Islet precursor cell (in vitro differentiated cells): Measurements from ENCODE around the gene RAI1.

Source experiments
- DNase-seq: peaks from one replicate; pipeline ENCODE4 v3.0.0-alpha.2; 2018

The RAI1 gene

DNA sequence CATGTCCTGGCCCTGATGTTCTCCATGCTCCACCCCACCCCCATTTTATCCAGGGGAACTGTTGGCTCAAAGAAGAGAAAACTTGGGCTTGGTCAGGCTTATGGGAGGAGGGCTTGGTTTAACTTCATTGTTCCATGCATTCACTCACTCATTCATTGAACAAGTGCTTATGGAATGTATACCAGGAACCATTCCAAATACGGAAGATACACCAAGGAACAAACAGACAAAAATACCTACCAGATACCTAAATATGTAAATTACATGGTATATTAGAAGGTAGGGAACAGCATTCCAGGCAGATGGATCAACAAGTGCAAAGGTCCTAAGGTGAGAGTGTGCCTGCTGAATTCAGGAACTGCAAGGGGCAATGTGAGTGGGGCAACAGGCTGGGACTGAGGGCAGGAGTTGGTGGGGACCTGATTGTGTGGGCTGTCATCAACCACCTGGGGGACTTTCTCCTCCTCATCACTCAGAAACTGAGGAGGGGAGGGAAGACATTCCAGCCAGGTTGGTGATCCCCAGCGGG is 39.9 kb downstream of the RAI1 start:
- DNase-seq: no peak

DNA sequence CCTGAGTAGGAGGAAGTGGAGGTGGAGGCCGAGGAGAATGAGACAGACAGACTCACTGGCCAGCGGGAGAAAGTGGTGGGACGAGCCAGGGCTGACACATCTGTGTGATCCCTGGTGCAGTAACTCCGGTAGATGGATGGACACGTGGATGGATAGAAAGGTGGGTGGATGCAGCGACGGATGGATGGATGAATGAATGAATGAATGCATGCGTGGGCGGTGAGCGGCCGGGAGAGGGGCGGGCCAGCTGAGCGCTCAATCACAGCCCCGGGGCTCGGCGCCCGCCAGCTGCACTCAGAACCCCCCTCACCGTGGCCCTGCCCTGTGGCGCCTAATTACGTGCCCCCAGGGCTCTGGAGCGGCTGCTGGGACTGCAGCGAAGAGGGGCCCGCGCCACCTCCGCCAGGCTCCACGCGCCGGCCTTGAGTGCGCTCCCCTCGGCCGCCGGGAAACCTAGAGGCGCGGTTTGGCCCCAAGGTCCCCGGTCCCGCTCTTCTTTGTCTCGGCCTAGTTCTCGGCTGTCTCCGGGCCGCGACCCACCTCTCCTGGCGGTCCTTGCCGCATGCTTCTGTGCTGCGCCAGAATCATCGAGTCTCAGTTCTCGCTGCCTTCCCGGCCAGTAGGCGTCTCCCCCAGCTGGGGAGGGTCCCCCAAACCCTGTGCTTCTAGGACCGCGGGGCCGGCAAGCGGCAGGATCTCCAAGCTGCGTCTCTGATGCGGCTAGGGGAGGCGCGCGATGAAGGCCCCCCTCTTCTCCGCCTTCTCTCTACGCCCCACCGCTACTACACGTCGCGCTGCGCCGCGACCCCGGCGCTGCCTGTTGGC is 41.0 kb downstream of the RAI1 start:
- DNase-seq: peak; percentile 83

DNA sequence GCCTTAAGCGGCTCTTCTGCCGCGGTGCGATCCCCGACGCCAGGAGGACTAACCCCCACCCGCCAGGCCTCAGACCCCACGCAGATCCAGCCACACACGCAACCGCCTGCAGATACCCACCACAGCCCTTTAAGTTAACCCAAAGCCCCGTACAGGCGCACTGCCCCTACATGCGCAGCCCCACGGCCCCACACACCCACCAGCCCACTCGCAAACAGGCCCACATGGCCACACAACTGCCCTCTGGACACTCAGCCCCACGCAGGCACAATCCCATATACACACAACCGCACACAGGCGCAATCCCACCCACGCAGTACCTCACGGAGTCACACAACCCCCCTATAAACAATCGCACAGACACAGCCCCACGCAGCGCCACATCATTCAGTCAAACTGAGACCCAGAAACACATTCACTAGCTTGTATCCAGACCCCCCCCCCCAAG is 41.7 kb downstream of the RAI1 start:
- DNase-seq: no peak

DNA sequence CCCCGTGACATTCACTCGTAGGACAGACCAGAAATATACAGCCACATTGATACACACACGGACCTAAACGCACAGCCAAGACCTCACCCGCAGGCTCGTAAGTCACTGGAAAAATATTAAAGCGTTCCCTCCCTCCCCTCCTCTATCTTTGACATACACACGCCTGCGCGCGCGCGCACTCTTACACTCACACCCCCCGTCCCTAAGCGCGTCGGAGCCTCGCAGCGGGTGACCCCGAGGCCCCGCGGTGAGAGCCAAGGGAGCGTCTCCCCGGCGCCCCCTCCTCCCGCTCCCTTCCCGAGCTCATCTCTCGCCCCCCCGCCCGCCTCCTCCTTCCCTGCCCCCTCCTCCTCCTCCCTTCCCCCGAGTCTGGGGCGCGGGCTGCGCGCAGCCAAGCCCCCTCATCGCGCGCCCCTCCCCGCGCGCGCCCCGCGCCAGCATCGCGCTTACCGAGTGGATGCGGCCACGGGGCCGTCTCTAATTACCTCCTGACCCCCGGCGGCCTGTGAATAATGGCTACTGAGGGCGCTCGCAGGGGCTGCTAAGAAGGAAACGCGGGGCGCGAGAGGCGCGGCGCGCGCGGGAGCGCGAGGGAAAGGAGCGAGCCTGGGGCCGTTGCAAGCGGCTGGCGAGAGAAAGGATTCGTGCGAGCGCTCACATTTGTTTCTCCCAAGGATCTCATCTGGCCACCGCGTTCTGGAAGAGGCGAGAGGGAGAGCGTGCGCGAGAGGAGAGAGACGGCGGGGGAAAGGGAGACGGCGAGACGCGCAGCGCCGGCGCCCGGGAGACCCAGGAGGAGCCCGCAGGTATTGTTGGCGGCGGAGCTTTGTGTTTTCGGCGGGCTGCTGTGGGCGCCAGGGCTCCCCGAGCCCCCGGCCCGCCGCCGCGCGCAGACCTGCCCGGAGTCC is 42.4 kb downstream of the RAI1 start:
- peak; percentile 79 for DNase-seq

DNA sequence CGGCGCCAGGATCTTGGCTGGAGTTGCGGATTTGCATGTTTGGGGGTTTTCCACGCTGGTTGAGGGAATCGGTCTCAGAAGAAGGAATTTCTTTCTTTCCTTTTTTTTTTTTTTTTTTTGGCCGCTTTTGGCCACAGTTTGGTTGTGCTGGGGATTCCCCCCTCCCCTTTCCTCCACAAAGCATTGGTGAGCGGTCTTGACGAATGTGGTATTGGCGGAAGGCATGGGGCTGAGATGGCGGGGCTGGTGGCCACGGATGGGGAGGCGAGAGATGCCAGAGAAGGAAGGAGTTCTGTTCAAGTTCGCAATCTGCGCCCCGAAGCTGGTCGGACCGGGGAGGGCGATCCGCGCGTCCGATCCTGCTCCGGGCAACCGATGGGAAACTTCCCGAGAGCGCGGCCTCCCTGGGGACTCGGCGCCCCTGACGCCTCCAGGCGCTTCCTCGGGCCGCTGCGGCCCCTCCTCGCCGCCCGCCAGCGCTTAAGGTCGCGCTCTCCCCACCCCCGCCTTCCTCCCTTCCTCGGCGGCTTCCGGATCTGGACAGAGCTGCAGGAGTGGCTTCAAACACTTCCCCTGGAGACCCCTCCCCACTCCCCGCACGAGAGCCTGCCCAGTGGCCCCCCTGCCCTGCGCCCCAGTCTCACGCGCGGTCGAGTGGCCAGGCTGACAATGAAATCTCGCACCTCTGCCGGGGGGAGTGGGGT is 43.2 kb downstream of the RAI1 start:
- DNase-seq: peak; percentile 92

DNA sequence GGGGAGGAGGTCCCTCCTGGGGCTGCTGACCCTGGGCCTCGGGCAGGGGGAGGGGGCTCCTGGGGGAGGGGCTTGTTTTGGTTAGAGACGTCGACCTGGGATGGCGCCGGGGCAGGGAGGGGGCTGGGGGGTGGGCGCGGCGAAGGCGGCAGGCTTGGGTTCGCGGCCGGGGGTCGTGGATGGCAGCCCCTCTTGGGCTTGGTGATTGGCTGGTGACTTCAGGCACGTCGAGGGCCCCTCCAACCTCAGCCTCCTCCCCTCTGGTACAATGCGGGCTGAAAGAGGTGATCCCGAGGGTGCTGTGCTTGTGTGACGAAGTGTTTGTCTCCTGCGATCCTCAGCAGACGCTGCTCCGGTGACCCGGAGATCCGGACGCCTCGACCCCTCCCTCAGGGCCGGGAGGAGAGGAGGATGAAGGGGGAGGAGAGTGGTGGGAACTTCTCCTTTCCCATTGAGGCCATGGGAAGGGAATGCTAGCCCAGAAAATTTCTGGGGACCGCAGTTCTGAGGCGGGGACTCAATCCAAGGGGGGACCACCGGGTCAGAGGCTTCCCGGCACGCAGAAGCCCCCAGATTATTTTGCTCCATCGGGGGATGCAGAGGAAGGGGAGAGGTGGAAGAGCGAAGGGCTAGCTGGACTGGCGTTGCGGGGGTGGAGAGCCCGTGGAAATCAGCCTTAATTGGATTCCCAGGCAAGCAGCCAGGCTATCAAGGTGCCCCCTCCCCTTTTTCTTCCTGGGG is 43.9 kb downstream of the RAI1 start:
- DNase-seq: peak; percentile 72

DNA sequence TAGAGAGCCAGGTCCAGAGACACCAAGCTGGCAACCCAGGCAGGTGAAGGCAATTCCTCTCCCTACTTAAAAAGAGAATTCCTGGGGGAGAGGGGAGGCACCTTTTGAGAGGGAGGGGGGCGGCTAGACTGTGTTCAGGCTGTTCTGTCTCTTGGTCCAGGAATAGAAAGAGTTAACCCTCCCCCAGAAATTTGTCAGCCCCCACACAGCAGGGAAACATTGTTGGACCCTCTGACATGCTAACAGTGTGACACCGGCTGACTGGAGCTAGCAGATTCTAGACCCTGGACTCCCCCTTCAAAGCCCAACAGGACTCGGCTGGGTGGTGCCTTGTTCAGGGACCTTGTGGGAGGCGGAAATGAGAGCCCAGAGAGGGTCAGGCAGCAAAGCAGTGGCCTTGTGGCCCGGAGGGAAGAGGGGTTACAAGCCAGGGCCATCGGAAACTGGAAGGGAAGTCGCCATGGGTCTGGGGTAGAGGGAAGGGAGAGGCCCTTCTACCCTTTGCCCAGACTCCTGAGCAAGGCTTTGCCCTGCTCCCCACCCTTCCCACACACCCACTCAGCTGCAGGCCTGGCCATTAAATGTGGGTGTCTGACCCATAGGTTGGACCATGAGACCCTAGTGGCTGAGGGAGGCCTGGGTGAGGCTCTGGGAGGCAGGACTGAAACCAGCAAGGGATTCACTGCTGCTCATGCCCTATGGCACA is 44.6 kb downstream of the RAI1 start:
- DNase-seq: peak; percentile 73

DNA sequence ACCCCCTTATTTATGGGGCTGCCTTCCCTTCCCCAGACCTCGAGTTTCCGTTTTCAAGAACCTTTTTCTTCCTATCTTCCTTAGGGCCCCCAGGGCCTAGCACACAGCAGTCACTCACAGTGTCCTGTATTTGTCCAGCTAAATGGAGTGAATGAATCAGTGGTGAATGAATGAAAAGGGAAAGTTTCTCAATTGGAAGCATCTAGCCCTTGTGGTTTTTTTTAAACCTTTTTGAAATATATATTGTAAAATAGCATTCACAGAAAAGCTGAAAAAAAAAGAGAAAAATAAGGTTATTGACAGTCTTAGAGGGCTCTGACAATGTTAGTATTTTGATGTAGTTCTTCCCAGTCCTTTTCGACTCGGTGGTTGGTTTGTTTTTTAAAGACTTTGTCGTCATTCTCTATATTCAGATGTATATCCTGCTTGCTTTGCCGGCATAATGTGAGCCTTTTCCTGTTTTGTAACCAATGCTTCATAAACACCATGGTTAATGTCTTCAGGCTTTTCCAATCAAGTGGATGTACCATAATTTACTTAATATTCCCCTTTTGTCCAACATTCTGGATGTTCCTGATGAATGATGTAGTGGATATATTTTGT is 45.3 kb downstream of the RAI1 start:
- no peak for DNase-seq

DNA sequence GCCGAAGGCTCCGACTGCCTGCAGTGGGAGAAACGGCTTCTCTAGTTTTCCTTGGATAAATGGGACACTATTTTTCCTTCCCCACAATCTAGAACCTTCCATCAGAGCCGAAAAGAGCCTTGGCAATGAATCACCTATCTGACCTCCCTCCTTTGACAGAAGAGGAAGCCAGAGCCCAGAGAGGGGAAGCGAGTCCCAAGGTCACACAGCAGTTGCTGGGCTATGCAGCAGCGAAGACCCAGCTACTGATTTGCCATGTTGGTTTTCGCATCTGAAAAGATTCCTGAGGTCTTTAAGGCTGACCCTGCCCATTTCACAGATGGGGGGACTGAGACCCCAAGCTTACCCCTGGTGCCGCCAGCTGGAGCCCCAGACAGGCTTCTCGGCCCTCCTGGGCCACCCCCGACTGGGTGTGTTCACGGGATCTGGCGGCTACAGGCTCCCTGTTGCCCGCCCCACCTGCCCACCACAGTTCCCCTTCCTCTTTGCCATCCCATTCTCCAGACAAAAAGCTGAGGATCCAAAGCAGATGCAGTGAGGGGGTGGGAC is 45.9 kb downstream of the RAI1 start:
- DNase-seq: no peak

DNA sequence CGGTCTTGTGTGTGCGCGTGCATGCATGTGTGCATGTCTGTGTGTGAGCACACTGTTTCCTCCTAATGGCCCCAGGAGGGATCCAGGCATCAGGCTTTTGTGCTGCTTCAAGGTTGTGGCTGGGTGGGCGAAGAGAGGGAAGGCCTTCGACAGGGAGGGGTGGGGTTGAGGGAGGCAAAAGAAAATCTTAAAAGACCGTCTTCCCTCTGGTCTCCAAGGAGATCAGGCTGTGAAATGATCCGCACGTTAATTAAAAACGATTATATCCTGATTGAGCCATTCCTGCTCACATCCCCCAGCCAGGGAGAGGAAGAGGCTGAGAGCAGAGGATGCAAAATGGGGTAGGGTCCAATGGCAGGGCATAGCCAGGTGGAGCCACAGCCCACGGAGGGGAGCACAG is 46.9 kb downstream of the RAI1 start:
- DNase-seq: no peak

DNA sequence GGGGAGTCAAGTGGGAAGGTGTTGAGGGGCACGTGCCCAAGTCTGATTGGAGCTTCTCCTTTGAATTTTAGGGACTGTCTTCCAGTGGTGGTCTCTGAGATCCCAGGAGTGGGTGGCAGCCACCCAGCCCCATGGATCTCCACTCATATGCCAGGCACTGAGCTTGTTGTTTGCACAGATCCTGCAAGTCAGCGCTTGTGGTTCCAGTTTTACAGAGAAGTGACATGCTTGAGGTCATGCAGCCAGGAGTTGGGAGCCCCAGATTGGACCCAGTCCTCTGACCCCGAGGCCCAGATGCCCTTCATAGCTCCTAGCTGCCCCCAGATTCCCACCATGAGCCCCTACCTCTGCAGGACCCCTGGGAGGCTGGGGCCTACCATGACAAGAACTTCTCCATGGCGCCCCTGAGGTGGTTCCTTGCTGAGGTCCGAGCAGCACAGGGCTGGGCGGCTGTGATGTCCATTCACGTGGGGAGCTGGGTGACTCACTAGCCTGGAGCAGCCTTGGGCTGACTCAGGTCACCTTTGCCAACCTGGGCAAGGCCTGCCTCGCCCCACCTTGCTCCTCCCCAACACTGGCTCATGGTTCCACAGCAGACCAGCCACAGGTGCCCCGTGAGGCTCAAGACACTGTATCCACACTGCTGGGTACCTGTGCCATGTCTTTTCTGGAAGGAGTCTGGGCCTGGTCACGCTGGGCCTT is 47.4 kb downstream of the RAI1 start:
- DNase-seq: peak; percentile 77

DNA sequence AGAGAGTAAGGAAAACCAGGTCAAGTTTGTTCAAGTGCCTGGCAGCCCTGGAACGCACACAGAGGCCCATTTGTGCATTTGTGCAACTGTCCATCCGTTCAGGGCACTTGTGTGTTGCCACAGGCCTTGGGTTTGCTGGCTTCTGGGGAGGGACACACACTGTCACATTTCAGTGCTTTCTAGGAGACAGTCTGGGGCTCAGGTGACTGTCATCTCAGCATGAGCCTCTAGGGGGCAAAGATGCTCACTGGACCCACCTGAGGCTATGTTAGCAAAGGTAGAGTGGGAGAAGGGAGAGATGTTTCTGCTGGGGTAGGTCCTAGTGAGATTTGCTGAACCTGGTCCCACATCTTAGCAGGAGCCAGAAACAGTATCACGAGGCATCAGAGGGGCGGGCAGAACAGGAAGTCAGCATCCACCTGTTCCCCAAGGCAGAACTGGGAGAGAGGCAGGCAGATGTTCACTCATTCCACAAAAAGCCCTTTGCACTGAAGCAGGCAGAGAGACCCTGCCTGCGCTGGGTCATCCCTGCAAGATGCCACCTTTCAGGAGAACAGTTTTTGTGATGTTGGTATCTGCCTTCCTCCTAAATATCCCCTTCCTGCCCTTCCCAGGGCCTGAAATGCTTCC is 48.5 kb downstream of the RAI1 start:
- DNase-seq: peak; percentile 85

DNA sequence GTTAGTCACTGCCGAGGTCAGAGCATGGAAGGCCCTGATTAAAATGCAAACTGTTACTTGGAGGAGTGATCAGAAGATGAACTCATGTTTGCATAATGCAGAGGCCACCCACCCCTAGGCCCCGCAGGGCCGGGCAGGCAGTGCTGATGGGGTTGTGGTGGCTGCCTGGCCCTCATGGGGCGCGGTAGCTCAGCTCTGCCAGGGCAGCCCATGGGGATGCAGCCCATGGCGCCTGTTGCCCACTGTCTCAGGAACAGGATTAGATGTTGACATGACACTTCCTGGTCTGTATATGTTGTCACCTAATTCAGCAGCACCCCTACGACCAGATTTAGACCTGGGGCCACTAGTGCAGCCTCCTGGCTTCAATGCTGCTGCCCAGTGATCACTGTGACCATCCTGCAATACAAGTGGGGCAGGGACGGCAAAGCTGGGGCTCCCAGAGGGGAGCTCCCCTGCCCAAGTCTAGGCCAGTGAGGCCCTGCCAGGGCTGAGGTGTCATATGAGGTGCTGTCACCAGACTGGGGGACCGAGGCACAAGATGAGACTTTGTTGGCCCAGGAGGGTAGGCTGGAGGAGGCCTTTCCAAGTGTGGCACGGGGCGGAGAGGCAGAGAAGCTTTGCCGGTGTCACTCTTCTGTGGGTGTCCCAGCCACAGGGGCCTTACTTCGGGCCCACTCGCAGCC is 49.1 kb downstream of the RAI1 start:
- DNase-seq: no peak

DNA sequence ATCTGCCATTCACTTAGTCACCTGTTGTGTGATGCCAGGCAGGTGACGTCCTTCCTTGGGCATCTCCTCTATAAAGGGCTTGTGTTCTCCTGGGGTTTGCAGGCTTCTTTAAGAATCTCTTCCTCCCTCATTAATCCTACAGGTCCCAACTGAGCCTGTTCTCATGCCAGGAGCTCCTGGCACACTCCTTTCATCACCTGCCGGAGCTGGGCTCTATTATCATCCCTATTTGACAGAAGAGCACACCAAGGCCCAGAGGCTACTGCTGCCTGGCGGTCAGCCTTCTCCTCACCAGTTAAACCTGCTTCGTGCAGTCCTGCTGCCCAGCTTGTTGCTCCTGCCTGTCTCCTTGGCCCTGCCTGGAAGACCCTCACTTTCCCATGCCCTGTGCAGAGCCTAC is 51.2 kb downstream of the RAI1 start:
- DNase-seq: no peak

DNA sequence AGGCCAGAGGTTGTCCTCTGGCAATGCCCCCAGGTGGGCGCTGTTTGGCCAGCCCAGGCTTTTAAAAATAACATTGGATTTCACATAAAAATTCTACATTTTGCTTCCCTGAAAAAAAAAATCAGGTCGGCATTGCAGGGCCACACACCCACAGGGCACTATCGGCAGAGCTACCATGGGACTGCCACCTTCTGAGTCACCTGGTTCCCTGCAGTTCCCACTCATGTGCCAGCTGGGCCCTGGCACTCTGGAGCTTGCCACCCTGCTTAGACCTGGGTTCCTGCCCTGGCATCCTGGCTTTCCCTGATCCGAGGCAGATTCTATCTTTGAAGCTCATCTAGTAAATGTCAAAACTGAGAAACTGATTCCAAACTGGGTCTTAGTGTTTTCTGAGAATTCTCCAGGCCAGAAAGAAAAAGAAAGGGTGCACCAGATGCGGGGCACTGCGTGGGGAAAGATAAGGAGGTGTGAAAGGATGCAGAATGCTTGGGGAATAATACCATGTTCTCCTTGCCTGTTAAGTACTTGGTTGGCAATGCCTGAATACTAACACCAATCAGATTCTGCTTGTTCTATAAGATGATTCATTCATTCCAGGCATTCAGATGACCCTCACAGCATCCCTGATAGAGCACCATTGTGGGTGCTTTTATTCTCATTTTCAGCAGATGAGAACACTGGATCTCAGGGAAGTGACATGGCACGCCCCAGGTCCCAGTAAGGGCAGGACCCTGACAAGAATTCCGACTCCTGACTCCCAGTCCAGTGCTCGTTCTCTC is 51.8 kb downstream of the RAI1 start:
- no peak for DNase-seq

DNA sequence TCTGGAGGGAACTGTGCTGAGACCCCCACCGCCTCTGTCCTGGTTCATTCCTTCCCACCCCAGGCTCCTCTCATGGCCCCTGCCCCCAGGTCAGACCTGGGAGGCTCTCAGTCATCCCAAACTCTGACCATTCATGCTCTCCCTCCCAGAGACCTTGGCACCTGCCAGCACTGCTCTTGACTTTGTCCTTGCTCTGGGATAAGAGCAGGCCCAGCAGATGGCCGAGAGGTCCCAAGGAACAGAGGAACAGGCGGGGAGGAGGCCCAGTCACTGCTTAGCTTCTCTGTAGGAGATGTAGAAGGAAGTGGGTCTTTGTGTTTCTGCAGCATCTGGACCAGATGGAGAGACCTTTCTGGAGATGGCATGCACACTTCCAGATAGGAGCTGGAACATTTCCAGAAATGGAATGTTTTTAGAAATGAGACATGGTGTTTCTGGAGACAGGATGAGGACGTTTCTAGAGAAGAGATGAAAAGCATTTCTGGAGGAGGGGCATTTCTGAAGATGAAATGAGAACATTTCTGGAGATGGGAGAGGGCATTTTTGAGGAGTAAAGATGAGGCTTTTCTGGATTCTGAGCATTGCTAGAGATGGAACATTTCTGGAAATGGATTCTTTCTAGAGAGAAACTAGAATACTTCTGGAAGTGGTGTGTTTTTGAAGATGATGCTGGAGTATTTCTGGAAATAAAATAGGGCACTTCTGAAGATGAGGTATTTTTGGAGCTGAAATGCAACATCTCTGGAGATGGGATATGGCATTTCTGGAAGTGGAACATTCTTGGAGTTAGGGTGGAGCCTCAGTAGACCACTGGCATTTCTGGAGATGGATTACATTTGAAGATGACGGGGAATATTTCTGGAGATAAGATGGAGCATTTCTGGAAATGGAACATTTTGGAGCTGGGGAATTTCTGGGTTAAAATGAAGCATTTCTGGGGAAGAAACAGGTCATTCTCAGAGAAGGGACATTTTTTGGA is 55.2 kb downstream of the RAI1 start:
- DNase-seq: no peak
